ENCODE data around the gene CHST9. TPM values are rescaled to one million over a fixed set of nuclear protein-coding genes. Genes with fewer than 3 reads are reported as not detected.
A peak's percentile ranks its signal among the peaks of the same experiment; 100 is the strongest.

CHST9 gene
- total and polyA plus RNA-seq, 9 of the 15 experiments (the other 6 are each of a cell fraction or from before 2014, with no cell fraction given), result not detected

GRCh38 chr18:27010784-27011183 is 174.3 kb downstream of the CHST9 start (continued):
- TF ChIP-seq TEAD4 (IDR thresholded peaks at IDR 0.05; ENCODE audit: low read length) (no peak), TEAD4 (CRISPR knock-in tag; IDR thresholded peaks at IDR 0.05; ENCODE audit: borderline replicate concordance) (no peak), ZNF780A (CRISPR knock-in tag; IDR thresholded peaks at IDR 0.05) (no peak), EP300 (IDR thresholded peaks at IDR 0.05; ENCODE audit: low read length) (no peak)

GRCh38 chr18:27009293-27009692 is 175.8 kb downstream of the CHST9 start:
- Histone ChIP-seq H3K79me2 (ENCODE audit: control insufficient read depth, insufficient read depth, low read length) (no peaks in the 10 kb centered on the region), H3K4me1 (replicated peaks in 1 of 2; ENCODE audit: control insufficient read depth in 2 of 2, insufficient read depth in 2 of 2, low read length in 2 of 2) (no peaks in the 10 kb centered on the region), H3K9ac (ENCODE audit: insufficient read depth in 1 of 2, low read depth in 2 of 2, low read length in 2 of 2) (no peak overlapping the region), H2AFZ (ENCODE audit: low read depth, low read length) (no peak overlapping the region), H3K4me3 (no peak overlapping the region), H3K27ac (ENCODE audit: extremely low read depth, low read depth, low read length) (no peak overlapping the region), H3K36me3 (ENCODE audit: control insufficient read depth, insufficient read depth, low read length) (no peaks in the 10 kb centered on the region), H3K4me2 (ENCODE audit: insufficient read depth, low read length) (no peak overlapping the region), H3K9me3 (replicated peaks; ENCODE audit: control insufficient read depth, insufficient read depth, low read depth, low read length) (no peaks in the 10 kb centered on the region; the same call in 1 of the 2 replicates), H3K9me1 (ENCODE audit: control insufficient read depth, insufficient read depth, low read length) (no peaks in the 10 kb centered on the region), H4K20me1 (replicated peaks; ENCODE audit: control insufficient read depth, insufficient read depth, low read length) (no peaks in the 10 kb centered on the region), H3K27me3 (ENCODE audit: control insufficient read depth in 2 of 2, insufficient read depth in 2 of 2, low read length in 2 of 2) (no peaks in the 10 kb centered on the region)
- POLR2A ChIA-PET, result no interaction called here
- CTCF ChIA-PET (ENCODE audit: low intra/inter-chr PET ratio), result no interaction called here
- BruUV-seq (replicated peaks), result no TSS peak
- TF ChIP-seq MEIS2 (IDR thresholded peaks at IDR 0.05; ENCODE audit: partially characterized antibody) (no peak), MAFG (tag; conservative IDR thresholded peaks at IDR 0.05) (peak; percentile 51)
- no peak for ATAC-seq
- no peak for DNase-seq (ENCODE audit: extremely low read depth in 1 of 4, low spot score in 3 of 4)
- in situ Hi-C loops (cut with MboI) (no loop called here), intact Hi-C loops (cut with micrococcal nuclease) (no loop called here)
- FAIRE-seq, result no peak
- 0% methylated on average over 1 of the region's 1 CpG for WGBS (ENCODE audit: insufficient coverage, low coverage, missing lambda C conversion rate)

GRCh38 chr18:27008575-27008974 is 176.5 kb downstream of the CHST9 start:
- CTCF ChIA-PET (ENCODE audit: low intra/inter-chr PET ratio), result no interaction called here
- H3K4me3 ChIP-seq, result no peak overlapping the region
- H3K36me3 ChIP-seq (ENCODE audit: control insufficient read depth, insufficient read depth, low read length), result no peaks in the 10 kb centered on the region
- no peak overlapping the region for H3K27ac ChIP-seq (ENCODE audit: extremely low read depth, low read depth, low read length)
- intact Hi-C loops (cut with micrococcal nuclease), result no loop called here
- no peak for FAIRE-seq
- in situ Hi-C loops (cut with MboI), result no loop called here
- H3K4me1 ChIP-seq (replicated peaks in 1 of 2; ENCODE audit: control insufficient read depth in 2 of 2, insufficient read depth in 2 of 2, low read length in 2 of 2), result no peaks in the 10 kb centered on the region
- TF ChIP-seq STAT5B (CRISPR knock-in tag; IDR thresholded peaks at IDR 0.05) (no peak), ZNF76 (CRISPR knock-in tag; IDR thresholded peaks at IDR 0.05; ENCODE audit: borderline replicate concordance) (no peak), TAL1 (IDR thresholded peaks at IDR 0.05) (no peak), KHSRP (IDR thresholded peaks at IDR 0.05) (no peak), SIX5 (IDR thresholded peaks at IDR 0.05; ENCODE audit: borderline replicate concordance in 1 of 2, insufficient read depth in 1 of 2, low read depth in 1 of 2, low read length in 2 of 2) (no peak), ZNF717 (CRISPR knock-in tag; IDR thresholded peaks at IDR 0.05) (no peak), NCOA4 (IDR thresholded peaks at IDR 0.05; ENCODE audit: partially characterized antibody) (no peak), ZNF174 (CRISPR knock-in tag; IDR thresholded peaks at IDR 0.05) (no peak), BMI1 (IDR thresholded peaks at IDR 0.05; ENCODE audit: low read length) (no peak), ZNF639 (CRISPR knock-in tag; conservative IDR thresholded peaks at IDR 0.05 in 1 of 2, IDR thresholded peaks at IDR 0.05 in 1 of 2) (no peak)
- H3K79me2 ChIP-seq (ENCODE audit: control insufficient read depth, insufficient read depth, low read length), result no peaks in the 10 kb centered on the region
- H3K9me1 ChIP-seq (ENCODE audit: control insufficient read depth, insufficient read depth, low read length), result no peaks in the 10 kb centered on the region
- no peaks in the 10 kb centered on the region; the same call in 1 of the 2 replicates for H3K9me3 ChIP-seq (replicated peaks; ENCODE audit: control insufficient read depth, insufficient read depth, low read depth, low read length)
- no TSS peak for BruUV-seq (replicated peaks)
- no peak for DNase-seq (ENCODE audit: extremely low read depth in 1 of 4, low spot score in 3 of 4)
- no peaks in the 10 kb centered on the region for H4K20me1 ChIP-seq (replicated peaks; ENCODE audit: control insufficient read depth, insufficient read depth, low read length)
- 0% methylated on average over 3 of the region's 3 CpGs for WGBS (ENCODE audit: insufficient coverage, low coverage, missing lambda C conversion rate)
- H2AFZ ChIP-seq (ENCODE audit: low read depth, low read length), result no peak overlapping the region
- POLR2A ChIA-PET, result no interaction called here
- H3K9ac ChIP-seq (ENCODE audit: insufficient read depth in 1 of 2, low read depth in 2 of 2, low read length in 2 of 2), result no peak overlapping the region
- H3K27me3 ChIP-seq (ENCODE audit: control insufficient read depth in 2 of 2, insufficient read depth in 2 of 2, low read length in 2 of 2), result no peaks in the 10 kb centered on the region
- H3K4me2 ChIP-seq (ENCODE audit: insufficient read depth, low read length), result no peak overlapping the region
- ATAC-seq, result no peak
